Glutamatergic neuron (in vitro differentiated cells): ENCODE data around the gene BEAN1. TPM values are rescaled to one million over a fixed set of nuclear protein-coding genes. Genes with fewer than 3 reads are reported as not detected.

Source experiments
- DNase-seq: peaks from one replicate; pipeline ENCODE4 v3.0.0; 2022
- H3K27ac Mint-ChIP-seq: one replicate; pipeline ENCODE4 v1.8.0; 2020; ENCODE audit warnings: mild to moderate bottlenecking, mixed read lengths, inconsistent platforms; ENCODE audit not compliant: unreplicated experiment
- H3K27me3 Mint-ChIP-seq: one replicate; pipeline ENCODE4 v1.8.0; 2020; ENCODE audit warnings: mild to moderate bottlenecking, moderate library complexity, mixed read lengths, inconsistent platforms; ENCODE audit not compliant: unreplicated experiment
- H3K36me3 Mint-ChIP-seq: one replicate; pipeline ENCODE4 v1.8.0; 2020; ENCODE audit warnings: mild to moderate bottlenecking, mixed read lengths, inconsistent platforms; ENCODE audit not compliant: unreplicated experiment
- H3K4me1 Mint-ChIP-seq: one replicate; pipeline ENCODE4 v1.8.0; 2020; ENCODE audit warnings: mild to moderate bottlenecking, low read depth, mixed read lengths, inconsistent platforms; ENCODE audit not compliant: unreplicated experiment
- H3K4me3 Mint-ChIP-seq: one replicate; pipeline ENCODE4 v1.8.0; 2020; ENCODE audit warnings: mild to moderate bottlenecking, mixed read lengths, inconsistent platforms; ENCODE audit not compliant: unreplicated experiment
- H3K9me3 Mint-ChIP-seq: one replicate; pipeline ENCODE4 v1.8.0; 2020; ENCODE audit warnings: mild to moderate bottlenecking, moderate library complexity, mixed read lengths, inconsistent platforms; ENCODE audit not compliant: unreplicated experiment
- total RNA-seq: library from RNA; stranded (reverse); fragmentation: NEBNext Ultra II Directional; extraction: Animal tissue kit (Norgen Biotek cat#: 25700); gene quantifications from one replicate; pipeline ENCODE4 v1.2.1, GENCODE V29; 2021; ENCODE audit not compliant: unreplicated experiment
- TF ChIP-seq, protein P1 (sequence below): fragments of 200-600 bp; sonication (generic); IDR thresholded peaks from one replicate; pipeline ENCODE4 v1.5.0; 2021; ENCODE audit not compliant: partially characterized antibody, unreplicated experiment

BEAN1 gene
- total RNA-seq, 1 donor from 2014 or later = 1.8 TPM

DNA sequence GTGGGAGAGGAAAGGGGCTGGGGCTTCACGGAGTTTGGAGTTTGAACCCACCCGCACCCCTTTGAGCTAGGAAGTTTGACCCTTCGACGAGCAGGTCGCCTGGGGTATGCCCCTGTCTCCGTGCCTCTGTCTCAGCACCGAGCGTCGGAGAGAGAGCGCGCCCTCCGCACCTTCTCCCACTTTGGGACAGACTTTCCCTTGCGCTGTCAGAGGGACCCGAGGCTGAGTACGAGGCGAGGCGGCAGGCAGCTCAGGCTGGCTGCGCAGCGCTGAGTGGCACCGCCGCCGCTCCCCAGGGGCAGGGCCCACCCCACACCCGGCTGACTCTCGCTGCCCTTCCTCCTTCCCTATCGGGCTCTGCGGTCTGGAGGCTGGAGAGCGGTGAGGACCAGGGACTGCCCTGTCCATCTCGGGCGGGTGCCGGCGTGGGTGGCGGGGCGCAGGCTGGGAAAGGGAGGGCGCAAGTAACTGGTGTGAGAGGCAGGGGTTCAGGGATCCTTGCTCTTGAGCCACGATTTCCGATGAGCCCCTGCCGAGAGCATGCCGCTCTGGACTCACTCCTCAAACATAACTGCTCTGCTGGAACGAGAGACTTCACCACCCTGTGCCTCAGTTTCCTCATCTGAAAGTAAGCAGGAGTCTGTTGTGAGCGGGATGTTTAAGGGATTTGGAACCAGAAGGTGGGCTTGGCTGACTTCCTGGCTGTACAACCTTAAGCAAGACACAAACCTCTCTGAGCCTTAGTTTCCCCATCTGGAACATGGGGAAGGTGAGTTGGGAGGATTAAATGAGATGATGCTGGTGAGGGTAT is 981 bp downstream of the BEAN1 start:
- Mint-ChIP-seq H3K9me3 (peaks cover 8% of the 10 kb centered on the region), H3K27me3 (peaks cover 18% of the 10 kb centered on the region), H3K27ac (no peak overlapping the region), H3K4me3 (peak overlapping the region; percentile 63), H3K36me3 (no peaks in the 10 kb centered on the region), H3K4me1 (peaks cover 6% of the 10 kb centered on the region)
- TF ChIP-seq, protein P1, sequence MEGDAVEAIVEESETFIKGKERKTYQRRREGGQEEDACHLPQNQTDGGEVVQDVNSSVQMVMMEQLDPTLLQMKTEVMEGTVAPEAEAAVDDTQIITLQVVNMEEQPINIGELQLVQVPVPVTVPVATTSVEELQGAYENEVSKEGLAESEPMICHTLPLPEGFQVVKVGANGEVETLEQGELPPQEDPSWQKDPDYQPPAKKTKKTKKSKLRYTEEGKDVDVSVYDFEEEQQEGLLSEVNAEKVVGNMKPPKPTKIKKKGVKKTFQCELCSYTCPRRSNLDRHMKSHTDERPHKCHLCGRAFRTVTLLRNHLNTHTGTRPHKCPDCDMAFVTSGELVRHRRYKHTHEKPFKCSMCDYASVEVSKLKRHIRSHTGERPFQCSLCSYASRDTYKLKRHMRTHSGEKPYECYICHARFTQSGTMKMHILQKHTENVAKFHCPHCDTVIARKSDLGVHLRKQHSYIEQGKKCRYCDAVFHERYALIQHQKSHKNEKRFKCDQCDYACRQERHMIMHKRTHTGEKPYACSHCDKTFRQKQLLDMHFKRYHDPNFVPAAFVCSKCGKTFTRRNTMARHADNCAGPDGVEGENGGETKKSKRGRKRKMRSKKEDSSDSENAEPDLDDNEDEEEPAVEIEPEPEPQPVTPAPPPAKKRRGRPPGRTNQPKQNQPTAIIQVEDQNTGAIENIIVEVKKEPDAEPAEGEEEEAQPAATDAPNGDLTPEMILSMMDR = no peak
- peak; percentile 39 for DNase-seq

DNA sequence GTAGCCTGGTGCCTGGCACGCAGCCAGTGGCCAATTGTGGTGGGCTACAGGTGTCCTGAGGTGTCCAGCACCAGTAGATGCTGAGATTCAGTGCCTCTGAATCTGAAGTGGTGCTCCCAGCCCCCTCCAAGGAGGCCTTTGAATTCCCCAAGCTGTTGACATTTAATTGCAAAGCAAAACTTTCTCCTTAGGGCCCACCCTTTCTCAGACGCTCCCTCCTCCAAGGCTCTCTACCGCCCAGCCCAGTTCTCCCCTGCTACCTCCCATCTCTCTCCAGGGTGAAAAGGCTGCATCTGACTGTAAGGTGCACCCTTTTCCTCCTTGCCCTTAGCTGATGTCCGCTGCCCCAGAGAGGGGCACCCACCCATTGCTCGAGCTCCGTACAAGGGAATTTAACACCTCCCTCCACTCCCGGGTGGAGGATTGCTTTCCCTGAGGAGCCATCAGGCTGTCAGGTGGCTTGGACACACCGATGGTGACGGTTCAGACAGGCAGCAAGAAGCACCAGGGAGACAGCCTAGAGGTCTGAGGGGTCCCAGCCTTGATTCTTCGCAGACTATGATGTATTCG is 1.7 kb downstream of the BEAN1 start:
- peaks cover 6% of the 10 kb centered on the region for H3K4me1 Mint-ChIP-seq
- TF ChIP-seq, protein P1 = no peak
- no peak for DNase-seq
- no peaks in the 10 kb centered on the region for H3K36me3 Mint-ChIP-seq
- peaks cover 18% of the 10 kb centered on the region for H3K27me3 Mint-ChIP-seq
- H3K4me3 Mint-ChIP-seq = peak overlapping the region; percentile 57
- peak overlapping the region; percentile 31 for H3K27ac Mint-ChIP-seq
- peaks cover 8% of the 10 kb centered on the region for H3K9me3 Mint-ChIP-seq

DNA sequence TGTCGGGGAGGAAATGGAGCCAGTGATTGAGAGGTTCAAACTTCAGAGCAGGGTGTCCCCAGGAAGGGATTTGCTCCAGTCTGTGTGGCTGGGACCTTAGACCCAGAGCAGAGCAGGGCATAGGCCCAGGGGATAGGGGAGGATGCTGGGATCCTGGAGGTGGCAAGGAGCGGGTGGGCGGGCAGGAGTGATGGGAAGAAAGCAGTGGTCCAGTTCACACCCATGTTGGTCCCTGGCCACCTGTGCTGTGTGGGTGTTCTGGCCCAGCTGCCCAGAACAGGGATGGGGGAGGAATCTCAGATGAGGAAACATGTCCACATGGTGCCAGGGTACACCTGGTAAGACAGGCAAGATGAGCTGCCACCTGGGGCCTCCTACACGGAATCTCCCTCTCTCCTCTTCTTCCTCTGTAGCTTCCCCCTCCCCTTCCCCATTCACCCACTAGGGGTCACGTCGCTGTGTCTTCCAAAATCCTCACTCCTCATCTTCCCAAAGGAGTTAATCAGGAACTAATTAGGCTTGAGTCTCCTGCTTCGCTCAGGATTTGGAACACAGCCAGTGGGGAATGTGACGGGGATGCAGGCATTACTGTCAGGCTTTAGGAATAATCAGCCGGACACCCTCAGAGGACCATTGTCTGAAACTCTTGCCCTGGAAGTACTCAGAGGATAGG is 2.3 kb downstream of the BEAN1 start:
- Mint-ChIP-seq H3K4me3 (peak overlapping the region; percentile 57), H3K9me3 (peaks cover 8% of the 10 kb centered on the region), H3K27ac (peak overlapping the region; percentile 31), H3K27me3 (peaks cover 18% of the 10 kb centered on the region), H3K4me1 (peaks cover 6% of the 10 kb centered on the region), H3K36me3 (no peaks in the 10 kb centered on the region)
- TF ChIP-seq, protein P1 = peak; percentile 30
- peak; percentile 26 for DNase-seq

DNA sequence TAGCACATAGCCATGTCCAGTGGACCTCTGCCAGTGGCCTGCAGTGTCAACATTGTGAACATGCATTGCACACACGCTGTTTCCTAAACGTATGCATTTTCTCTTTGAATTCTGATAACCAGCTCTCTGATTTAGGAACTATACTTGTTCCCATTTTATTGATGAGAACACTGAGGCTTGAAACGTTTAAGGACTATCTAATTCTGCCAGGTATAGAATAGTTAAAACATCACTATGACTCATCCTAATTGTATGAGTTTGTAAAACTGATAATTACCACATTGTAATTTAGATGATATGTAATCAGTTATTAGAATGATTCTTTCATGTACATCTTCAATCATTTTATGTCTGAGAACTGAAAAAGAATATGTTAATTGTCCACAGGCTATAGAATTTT is 3.1 kb downstream of the BEAN1 start:
- no peak overlapping the region for H3K4me3 Mint-ChIP-seq
- peaks cover 15% of the 10 kb centered on the region for H3K27me3 Mint-ChIP-seq
- TF ChIP-seq, protein P1 = no peak
- no peaks in the 10 kb centered on the region for H3K36me3 Mint-ChIP-seq
- H3K27ac Mint-ChIP-seq = no peak overlapping the region
- peaks cover 7% of the 10 kb centered on the region for H3K9me3 Mint-ChIP-seq
- H3K4me1 Mint-ChIP-seq = peaks cover 6% of the 10 kb centered on the region
- DNase-seq = no peak
